ENCODE measurements around the gene SLC41A1. TPM values are rescaled to one million over a fixed set of nuclear protein-coding genes. Genes with fewer than 3 reads are reported as not detected.

SLC41A1 gene
- total RNA-seq, 1 donor from 2014 or later, result 25.9 TPM

DNA sequence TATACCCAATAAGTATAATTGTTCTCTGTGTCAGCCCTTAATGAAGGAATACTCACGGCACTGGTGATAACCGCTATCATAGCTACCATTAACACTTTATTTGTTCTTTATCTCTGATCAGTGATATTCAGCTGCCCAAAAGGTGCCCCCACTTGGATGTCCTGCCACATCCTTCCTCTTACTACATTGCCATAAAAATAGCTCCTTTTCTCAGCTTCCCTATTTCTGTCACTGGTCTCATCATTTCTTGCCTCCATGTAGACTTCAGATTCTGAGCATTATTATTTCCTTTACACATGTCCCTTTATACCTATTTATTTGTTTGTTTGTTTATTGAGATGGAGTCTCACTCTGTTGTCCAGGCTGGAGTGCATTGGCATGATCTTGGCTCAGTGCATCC is 35.0 kb downstream of the SLC41A1 start:
- Mint-ChIP-seq H3K27ac (no peak overlapping the region), H3K27me3 (peaks cover 21% of the 10 kb centered on the region)

DNA sequence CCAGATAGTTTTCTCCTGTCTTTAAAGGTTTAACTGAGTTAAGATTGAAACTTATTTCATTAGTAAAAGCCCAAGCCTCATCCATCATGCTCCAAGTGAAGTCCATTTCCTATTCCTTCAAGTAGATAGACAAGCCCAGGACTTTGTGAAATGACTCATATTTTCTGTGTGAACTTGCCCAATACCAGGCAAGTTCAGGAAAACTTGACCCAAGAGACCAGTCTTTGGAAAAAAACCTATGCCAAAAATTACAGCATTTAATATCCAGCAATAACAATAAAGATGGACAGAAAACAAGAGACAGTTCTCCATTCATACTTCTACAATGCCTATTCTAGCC is 37.3 kb downstream of the SLC41A1 start:
- peaks cover 14% of the 10 kb centered on the region for H3K4me1 Mint-ChIP-seq (ENCODE audit: unreplicated experiment)
- no peaks in the 10 kb centered on the region for H3K9me3 Mint-ChIP-seq
- no peaks in the 10 kb centered on the region for H3K36me3 Mint-ChIP-seq
- DNase-seq (ENCODE audit: extremely low spot score, unreplicated experiment), result no peak
- H3K27me3 Mint-ChIP-seq, result peaks cover 38% of the 10 kb centered on the region
- TF ChIP-seq, protein P1, sequence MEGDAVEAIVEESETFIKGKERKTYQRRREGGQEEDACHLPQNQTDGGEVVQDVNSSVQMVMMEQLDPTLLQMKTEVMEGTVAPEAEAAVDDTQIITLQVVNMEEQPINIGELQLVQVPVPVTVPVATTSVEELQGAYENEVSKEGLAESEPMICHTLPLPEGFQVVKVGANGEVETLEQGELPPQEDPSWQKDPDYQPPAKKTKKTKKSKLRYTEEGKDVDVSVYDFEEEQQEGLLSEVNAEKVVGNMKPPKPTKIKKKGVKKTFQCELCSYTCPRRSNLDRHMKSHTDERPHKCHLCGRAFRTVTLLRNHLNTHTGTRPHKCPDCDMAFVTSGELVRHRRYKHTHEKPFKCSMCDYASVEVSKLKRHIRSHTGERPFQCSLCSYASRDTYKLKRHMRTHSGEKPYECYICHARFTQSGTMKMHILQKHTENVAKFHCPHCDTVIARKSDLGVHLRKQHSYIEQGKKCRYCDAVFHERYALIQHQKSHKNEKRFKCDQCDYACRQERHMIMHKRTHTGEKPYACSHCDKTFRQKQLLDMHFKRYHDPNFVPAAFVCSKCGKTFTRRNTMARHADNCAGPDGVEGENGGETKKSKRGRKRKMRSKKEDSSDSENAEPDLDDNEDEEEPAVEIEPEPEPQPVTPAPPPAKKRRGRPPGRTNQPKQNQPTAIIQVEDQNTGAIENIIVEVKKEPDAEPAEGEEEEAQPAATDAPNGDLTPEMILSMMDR (conservative IDR thresholded peaks at IDR 0.05), result no peak
- peak overlapping the region; percentile 91 for H3K27ac Mint-ChIP-seq
- H3K4me3 Mint-ChIP-seq, result peak overlapping the region; percentile 97

More for the DNA sequence above, 35.0 kb downstream of the SLC41A1 start:
- no peak for DNase-seq (ENCODE audit: extremely low spot score, unreplicated experiment)
- Mint-ChIP-seq H3K36me3 (no peaks in the 10 kb centered on the region), H3K9me3 (no peaks in the 10 kb centered on the region), H3K4me1 (ENCODE audit: unreplicated experiment) (peaks cover 10% of the 10 kb centered on the region), H3K4me3 (no peak overlapping the region)
- TF ChIP-seq, protein P1 (conservative IDR thresholded peaks at IDR 0.05), result no peak

DNA sequence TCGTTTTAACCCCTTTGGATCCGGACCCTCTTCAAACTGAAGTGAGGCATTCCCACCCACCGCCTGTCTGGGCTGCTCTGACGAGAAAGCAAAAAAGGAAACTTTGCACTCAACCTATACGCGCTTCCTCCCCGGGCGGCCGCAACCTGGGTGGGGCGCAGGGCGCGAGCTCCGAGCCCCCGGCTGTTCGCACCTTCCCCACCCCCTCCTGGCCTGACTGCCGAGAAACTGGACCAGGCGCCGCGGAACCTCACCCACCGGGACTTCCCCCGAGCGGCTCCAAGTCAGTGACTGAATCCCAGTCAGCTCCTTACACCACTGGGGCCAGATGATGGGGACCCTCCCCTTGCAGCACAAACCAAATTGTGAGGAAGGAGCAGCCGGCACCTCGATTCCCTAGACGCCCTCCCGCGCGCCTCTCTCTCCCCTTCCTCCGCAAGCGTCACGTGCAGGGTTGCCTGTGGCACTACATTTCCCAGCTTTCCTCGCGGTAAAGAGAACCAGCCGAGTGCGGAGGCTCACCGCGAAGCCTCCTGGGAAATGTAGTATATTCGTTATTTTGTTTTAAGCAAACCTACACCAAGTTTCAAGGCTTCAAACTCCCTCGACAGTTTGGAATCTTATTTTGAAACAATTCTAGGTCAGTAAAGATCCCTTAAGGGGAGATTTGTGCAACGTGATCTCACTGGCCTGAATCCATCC is 37.8 kb downstream of the SLC41A1 start, which contains the start of gene RAB29:
RAB29 (minus strand) TSS at position 468 of the 702 bp plus-strand sequence. CDS start 526 bp downstream, outside the sequence.
- H3K27ac Mint-ChIP-seq, result peak within 1 kb of the TSS; percentile 91
- H3K4me1 Mint-ChIP-seq (ENCODE audit: unreplicated experiment), result peaks cover 14% of the 10 kb centered on the region
- peak; percentile 80 for DNase-seq (ENCODE audit: extremely low spot score, unreplicated experiment)
- H3K27me3 Mint-ChIP-seq, result peaks cover 40% of the 10 kb centered on the region
- peak within 1 kb of the TSS; percentile 97 for H3K4me3 Mint-ChIP-seq
- TF ChIP-seq, protein P1 (conservative IDR thresholded peaks at IDR 0.05), result no peak
- H3K9me3 Mint-ChIP-seq, result no peaks in the 10 kb centered on the region
- H3K36me3 Mint-ChIP-seq, result no peaks in the 10 kb centered on the region

DNA sequence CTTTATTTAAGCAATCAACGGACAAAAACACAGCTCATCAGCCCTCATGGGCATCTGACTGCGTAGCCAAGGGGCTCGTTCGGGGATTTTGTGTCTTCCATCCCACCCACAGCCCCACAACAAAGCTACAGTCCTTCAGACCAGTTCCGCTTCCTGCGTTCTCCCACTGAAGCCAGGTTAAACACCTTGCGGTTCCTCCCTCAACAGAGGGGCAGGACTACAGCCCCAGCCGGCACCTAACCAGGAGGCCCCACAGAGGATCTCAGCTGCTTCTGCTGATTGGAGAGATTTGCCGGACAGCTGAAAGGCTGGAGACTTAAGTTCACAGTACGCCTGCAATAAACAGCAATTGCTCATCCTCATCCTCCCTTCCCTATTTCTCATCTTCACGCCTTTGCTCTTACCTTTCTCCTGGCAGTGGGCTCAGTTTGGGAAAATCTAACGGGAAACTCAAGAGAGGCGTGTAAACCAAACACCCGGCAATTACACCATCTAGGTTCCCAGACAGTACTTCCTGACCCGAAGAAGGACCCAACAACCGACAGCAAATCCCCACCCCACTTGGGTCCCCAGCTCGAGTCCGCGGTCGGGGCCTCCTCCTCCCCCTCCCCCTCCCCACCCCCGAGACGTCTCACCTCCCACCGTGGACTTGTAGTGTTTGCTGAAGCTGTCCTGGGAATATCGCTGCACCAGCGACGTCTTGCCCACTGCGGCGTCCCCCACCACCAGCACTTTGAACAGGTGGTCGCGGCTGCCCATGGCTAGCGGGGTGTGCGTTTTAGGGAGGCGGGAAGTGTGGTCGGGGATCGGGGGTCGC is 38.6 kb downstream of the SLC41A1 start:
- Mint-ChIP-seq H3K27me3 (peaks cover 40% of the 10 kb centered on the region), H3K9me3 (no peaks in the 10 kb centered on the region), H3K27ac (peak overlapping the region; percentile 74), H3K36me3 (no peaks in the 10 kb centered on the region), H3K4me1 (ENCODE audit: unreplicated experiment) (peaks cover 14% of the 10 kb centered on the region), H3K4me3 (peak overlapping the region; percentile 97)
- no peak for DNase-seq (ENCODE audit: extremely low spot score, unreplicated experiment)
- TF ChIP-seq, protein P1 (conservative IDR thresholded peaks at IDR 0.05), result no peak

DNA sequence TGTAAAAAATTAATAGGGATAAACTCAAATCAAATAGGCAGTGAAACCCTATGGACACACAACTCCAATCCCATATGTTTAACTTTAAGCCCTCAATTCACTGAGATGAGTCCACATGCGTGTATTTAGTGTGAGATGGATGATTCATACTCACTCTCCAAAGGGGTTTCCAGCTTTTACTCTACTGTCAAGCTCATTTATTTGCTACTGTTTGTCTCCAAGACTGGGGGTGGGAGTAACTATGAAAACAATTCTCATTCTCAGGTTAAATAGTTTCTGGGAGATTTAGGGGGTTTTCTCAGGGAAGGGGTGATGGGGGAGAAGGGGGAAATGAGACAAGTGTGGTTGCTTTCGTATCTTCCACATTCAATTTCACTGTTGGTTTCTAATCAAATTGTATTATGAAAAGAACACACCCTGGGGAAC is 40.4 kb downstream of the SLC41A1 start:
- TF ChIP-seq, protein P1 (conservative IDR thresholded peaks at IDR 0.05), result no peak
- peaks cover 14% of the 10 kb centered on the region for H3K4me1 Mint-ChIP-seq (ENCODE audit: unreplicated experiment)
- peak overlapping the region; percentile 8 for H3K27ac Mint-ChIP-seq
- H3K36me3 Mint-ChIP-seq, result no peaks in the 10 kb centered on the region
- H3K4me3 Mint-ChIP-seq, result peak overlapping the region; percentile 58
- no peaks in the 10 kb centered on the region for H3K9me3 Mint-ChIP-seq
- DNase-seq (ENCODE audit: extremely low spot score, unreplicated experiment), result no peak
- H3K27me3 Mint-ChIP-seq, result peaks cover 40% of the 10 kb centered on the region

Data from type B pancreatic cell (in vitro differentiated cells).